HCT116 (cell line): ENCODE measurements around the gene SSU72. TPM values are rescaled to one million over a fixed set of nuclear protein-coding genes. Genes with fewer than 3 reads are reported as not detected.

Experiments
- ATAC-seq: fragments of 200-7000 bp; cut with Tn5 transposase; 2 replicates; pipeline ENCODE4 v1.9.1; 2020; ENCODE audit warnings: mild to moderate bottlenecking, moderate library complexity
- BruUV-seq: library from RNA; stranded (reverse); fragments of 400-500 nt; replicated peaks from 2 replicates; lab custom pipeline; 2021; lab: Mats Ljungman, UMichigan
- CTCF ChIA-PET: fragments of 300-600 bp; sonication (Branson Sonifier 250); formaldehyde crosslinking; loops from one replicate; lab custom pipeline; 2021; ENCODE audit warnings: antibody characterized with exemption; lab: Charles Lee
- POLR2A ChIA-PET: fragments of 300-600, 350-600 bp; sonication (Branson Sonifier 250); formaldehyde crosslinking; loops from one replicate; lab custom pipeline; 2021; ENCODE audit warnings: antibody characterized with exemption; lab: Charles Lee
- RAD21 ChIA-PET, 2 experiments: fragments of 300-600 bp; sonication (Branson Sonifier 250); formaldehyde crosslinking; loops; one replicate each; lab custom pipeline; 2023; ENCODE audit warnings: low total read pairs in 2 of 2; ENCODE audit not compliant: uncharacterized antibody in 2 of 2, unreplicated experiment in 2 of 2, low non-redundant PET in 1 of 2; lab: Charles Lee
- DNase-seq: peaks from one replicate; pipeline ENCODE4 v3.0.0-alpha.2; 2010; ENCODE audit warnings: low read depth, low spot score
- H2AFZ ChIP-seq: fragments of 200-600 bp; shearing (Covaris generic), sonication (generic); 2 replicates; pipeline ENCODE4 v1.6.1; 2017; ENCODE audit warnings: low read depth, mixed run types, mixed read lengths, antibody characterized with exemption, low read length; ENCODE audit not compliant: poor library complexity, severe bottlenecking
- H3K27ac ChIP-seq: 2 replicates; pipeline ENCODE4 v1.5.1; 2012; ENCODE audit warnings: low read depth, low read length
- H3K27me3 ChIP-seq: fragments of 200-600 bp; sonication (generic); 2 replicates; pipeline ENCODE4 v1.6.1; 2016; ENCODE audit warnings: mixed run types, low read length, mixed read lengths; ENCODE audit not compliant: insufficient read depth
- H3K36me3 ChIP-seq, 2 experiments: fragments of 200-500 bp in 1 of 2; fragments of 200-600 bp in 1 of 2; sonication (Bioruptor generic) in 1 of 2; sonication (generic) in 1 of 2; 2 replicates each; pipeline versions ENCODE4 v1.5.1 to v1.6.1; 2014 to 2016; ENCODE audit warnings: low read length in 2 of 2, inconsistent platforms in 1 of 2, mixed read lengths in 1 of 2, mixed run types in 1 of 2; ENCODE audit not compliant: insufficient read depth in 2 of 2, control insufficient read depth in 1 of 2
- H3K4me1 ChIP-seq, 2 experiments: fragments of 200-600 bp in 1 of 2; sonication (generic) in 1 of 2; 2 replicates each; pipeline versions ENCODE4 v1.5.1 to v1.6.1; 2012 to 2017; ENCODE audit warnings: low read length in 2 of 2, inconsistent platforms in 1 of 2, mild to moderate bottlenecking in 1 of 2, mixed read lengths in 1 of 2, mixed run types in 1 of 2, moderate library complexity in 1 of 2; ENCODE audit not compliant: insufficient read depth in 2 of 2, control insufficient read depth in 1 of 2
- H3K4me2 ChIP-seq: fragments of 200-600 bp; sonication (generic); 2 replicates; pipeline ENCODE4 v1.6.1; 2017; ENCODE audit warnings: mixed run types, low read length, mixed read lengths
- H3K4me3 ChIP-seq, 2 experiments: fragments of 200-600 bp in 1 of 2; sonication (generic) in 1 of 2; replicated peaks in 1 of 2; 2 replicates each; pipeline ENCODE4 v1.5.1; 2011 to 2016; ENCODE audit warnings: low read length in 2 of 2, control low read depth in 1 of 2, low read depth in 1 of 2, mild to moderate bottlenecking in 1 of 2, mixed read lengths in 1 of 2, mixed run types in 1 of 2
- H3K79me2 ChIP-seq: fragments of 200-600 bp; sonication (generic); 2 replicates; pipeline ENCODE4 v1.6.1; 2017; ENCODE audit warnings: mild to moderate bottlenecking, mixed run types, low read length, moderate library complexity, mixed read lengths; ENCODE audit not compliant: insufficient read depth
- H3K9ac ChIP-seq: fragments of 200-600 bp; sonication (generic); 2 replicates; pipeline ENCODE4 v1.6.1; 2016; ENCODE audit warnings: low read length, mixed read lengths
- H3K9me2 ChIP-seq: fragments of 200-600 bp; sonication (generic), shearing (Covaris generic); 2 replicates; pipeline ENCODE4 v1.6.1; 2017; ENCODE audit warnings: mixed run types, mild to moderate bottlenecking, moderate library complexity; ENCODE audit not compliant: insufficient read depth
- H3K9me3 ChIP-seq, 2 experiments: fragments of 200-500 bp in 1 of 2; fragments of 200-600 bp in 1 of 2; sonication (Bioruptor generic) in 1 of 2; sonication (generic) in 1 of 2; 2 replicates each; pipeline ENCODE4 v1.6.1; 2014 to 2017; ENCODE audit warnings: low read length in 2 of 2, mixed read lengths in 2 of 2, inconsistent platforms in 1 of 2, low read depth in 1 of 2, mild to moderate bottlenecking in 1 of 2, mixed run types in 1 of 2, moderate library complexity in 1 of 2; ENCODE audit not compliant: control insufficient read depth in 1 of 2, insufficient read depth in 1 of 2
- H4K20me1 ChIP-seq: fragments of 200-600 bp; sonication (generic), shearing (Covaris generic); 2 replicates; pipeline ENCODE4 v1.6.1; 2017; ENCODE audit warnings: mixed run types, mild to moderate bottlenecking, moderate library complexity; ENCODE audit not compliant: insufficient read depth
- CEBPB ChIP-seq: IDR thresholded peaks from 2 replicates; pipeline ENCODE4 v1.6.1; 2012; ENCODE audit warnings: low read depth
- EZH2 ChIP-seq: fragments of 200-600 bp; sonication (generic); IDR thresholded peaks from 2 replicates; pipeline ENCODE4 v1.6.1; 2017; ENCODE audit warnings: antibody characterized with exemption, mixed run types
- FOSL1 ChIP-seq: IDR thresholded peaks from 2 replicates; pipeline ENCODE4 v1.6.1; 2012; ENCODE audit warnings: low read depth
- JUND ChIP-seq: IDR thresholded peaks from 2 replicates; pipeline ENCODE4 v1.6.1; 2012
- POLR2A ChIP-seq: IDR thresholded peaks from 2 replicates; pipeline ENCODE4 v1.7.0; 2011; ENCODE audit warnings: borderline replicate concordance; ENCODE audit not compliant: insufficient read depth, insufficient read length; ENCODE audit errors: extremely low read depth
- POLR2AphosphoS5 ChIP-seq: IDR thresholded peaks from 2 replicates; pipeline ENCODE4 v1.6.1; 2011; ENCODE audit warnings: mild to moderate bottlenecking, low read depth, low read length, moderate library complexity
- SRF ChIP-seq: IDR thresholded peaks from 2 replicates; pipeline ENCODE4 v1.6.1; 2012; ENCODE audit warnings: low read depth
- ZFX ChIP-seq: fragments of 450-650 bp; IDR thresholded peaks from 2 replicates; pipeline ENCODE4 v1.6.1; 2017
- ZNF274 ChIP-seq: fragments of 200-500 bp; sonication (Bioruptor generic); IDR thresholded peaks from 2 replicates; pipeline ENCODE4 v1.6.1; 2014; ENCODE audit warnings: mild to moderate bottlenecking, low read depth, low read length, inconsistent platforms
- intact Hi-C: fragments of 100-400 bp; cut with micrococcal nuclease; formaldehyde crosslinking; loops from 2 replicates; pipeline ENCODE4 v1.10.0; 2022
- total RNA-seq: library from RNA; stranded (reverse); gene quantifications from one replicate; pipeline ENCODE4 v1.2.1, GENCODE V29; 2021; ENCODE audit not compliant: unreplicated experiment
- TF ChIP-seq, protein P1 (sequence below): IDR thresholded peaks from 2 replicates; pipeline ENCODE4 v1.6.1; 2012; ENCODE audit warnings: low read depth
- TF ChIP-seq, protein P2 (sequence below), 3 experiments: fragments of 200-600 bp in 1 of 3; sonication (generic) in 1 of 3; IDR thresholded peaks in 2 of 3; conservative IDR thresholded peaks in 1 of 3; 2 replicates each; pipeline ENCODE4 v1.5.1; 2012 to 2017; ENCODE audit warnings: low read depth in 2 of 3, low read length in 2 of 3, antibody characterized with exemption in 1 of 3, borderline replicate concordance in 1 of 3, control low read depth in 1 of 3, mild to moderate bottlenecking in 1 of 3, mixed read lengths in 1 of 3, mixed run types in 1 of 3, moderate library complexity in 1 of 3; ENCODE audit not compliant: insufficient read depth in 1 of 3

Gene SSU72
- total RNA-seq, 1 experiment from 2014 or later: 134 TPM

DNA sequence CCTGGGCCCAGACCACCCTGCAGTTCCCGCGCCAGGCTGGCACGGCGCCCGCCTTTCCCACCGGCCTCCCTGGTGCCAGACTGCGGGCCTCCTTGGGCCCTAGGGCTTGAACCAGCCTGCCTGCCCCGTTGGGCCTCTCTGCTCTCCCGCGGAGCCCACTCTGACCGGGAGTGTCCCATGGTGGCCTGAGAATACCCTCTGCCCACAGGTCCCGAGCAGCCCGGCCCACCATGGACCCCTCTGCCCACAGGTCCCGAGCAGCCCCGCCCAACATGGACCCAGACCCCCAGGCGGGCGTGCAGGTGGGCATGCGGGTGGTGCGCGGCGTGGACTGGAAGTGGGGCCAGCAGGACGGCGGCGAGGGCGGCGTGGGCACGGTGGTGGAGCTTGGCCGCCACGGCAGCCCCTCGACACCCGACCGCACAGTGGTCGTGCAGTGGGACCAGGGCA lies 48.5 kb upstream of the SSU72 start (continued):
- TF ChIP-seq, protein P1, sequence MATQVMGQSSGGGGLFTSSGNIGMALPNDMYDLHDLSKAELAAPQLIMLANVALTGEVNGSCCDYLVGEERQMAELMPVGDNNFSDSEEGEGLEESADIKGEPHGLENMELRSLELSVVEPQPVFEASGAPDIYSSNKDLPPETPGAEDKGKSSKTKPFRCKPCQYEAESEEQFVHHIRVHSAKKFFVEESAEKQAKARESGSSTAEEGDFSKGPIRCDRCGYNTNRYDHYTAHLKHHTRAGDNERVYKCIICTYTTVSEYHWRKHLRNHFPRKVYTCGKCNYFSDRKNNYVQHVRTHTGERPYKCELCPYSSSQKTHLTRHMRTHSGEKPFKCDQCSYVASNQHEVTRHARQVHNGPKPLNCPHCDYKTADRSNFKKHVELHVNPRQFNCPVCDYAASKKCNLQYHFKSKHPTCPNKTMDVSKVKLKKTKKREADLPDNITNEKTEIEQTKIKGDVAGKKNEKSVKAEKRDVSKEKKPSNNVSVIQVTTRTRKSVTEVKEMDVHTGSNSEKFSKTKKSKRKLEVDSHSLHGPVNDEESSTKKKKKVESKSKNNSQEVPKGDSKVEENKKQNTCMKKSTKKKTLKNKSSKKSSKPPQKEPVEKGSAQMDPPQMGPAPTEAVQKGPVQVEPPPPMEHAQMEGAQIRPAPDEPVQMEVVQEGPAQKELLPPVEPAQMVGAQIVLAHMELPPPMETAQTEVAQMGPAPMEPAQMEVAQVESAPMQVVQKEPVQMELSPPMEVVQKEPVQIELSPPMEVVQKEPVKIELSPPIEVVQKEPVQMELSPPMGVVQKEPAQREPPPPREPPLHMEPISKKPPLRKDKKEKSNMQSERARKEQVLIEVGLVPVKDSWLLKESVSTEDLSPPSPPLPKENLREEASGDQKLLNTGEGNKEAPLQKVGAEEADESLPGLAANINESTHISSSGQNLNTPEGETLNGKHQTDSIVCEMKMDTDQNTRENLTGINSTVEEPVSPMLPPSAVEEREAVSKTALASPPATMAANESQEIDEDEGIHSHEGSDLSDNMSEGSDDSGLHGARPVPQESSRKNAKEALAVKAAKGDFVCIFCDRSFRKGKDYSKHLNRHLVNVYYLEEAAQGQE: no peak
- TF ChIP-seq FOSL1: no peak
- TF ChIP-seq JUND: no peak
- TF ChIP-seq, all 23 proteins: peak for 0

DNA sequence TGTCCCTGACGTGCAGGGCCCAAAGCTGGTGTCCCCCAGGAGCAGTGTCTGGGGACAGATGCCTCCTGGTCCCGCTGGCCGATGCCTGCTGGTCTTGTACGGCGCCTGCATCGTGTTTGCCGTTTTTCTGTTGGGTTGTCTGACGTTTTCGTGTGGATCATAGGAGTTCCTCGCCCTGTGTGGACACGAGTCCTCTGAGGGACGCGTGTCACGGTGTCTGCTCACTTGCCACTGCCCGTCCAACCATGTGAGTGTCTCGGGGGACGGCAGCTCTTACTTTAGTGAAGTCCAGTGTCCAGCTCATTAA lies 48.1 kb upstream of the SSU72 start:
- no peak overlapping the region for H3K4me2 ChIP-seq
- H3K4me3 ChIP-seq: no peak overlapping the region
- H3K4me1 ChIP-seq: peaks cover 4 to 31% of the 10 kb centered on the region in 2 experiments
- no peak for DNase-seq
- H4K20me1 ChIP-seq: no peaks in the 10 kb centered on the region
- no peak overlapping the region for H3K9ac ChIP-seq
- H3K79me2 ChIP-seq: peaks cover 3% of the 10 kb centered on the region; the same call in 1 of the 2 replicates
- no TSS peak for BruUV-seq
- no peaks in the 10 kb centered on the region for H3K9me2 ChIP-seq
- no peak overlapping the region for H3K27ac ChIP-seq
- H3K9me3 ChIP-seq: no peaks in the 10 kb centered on the region
- ChIA-PET CTCF (no interaction called here), RAD21 (no interaction called here)
- TF ChIP-seq ZFX (no peak), POLR2A (no peak), EZH2 (no peak), ZNF274 (no peak), POLR2AphosphoS5 (no peak), SRF (no peak), CEBPB (no peak)
- TF ChIP-seq, protein P2, sequence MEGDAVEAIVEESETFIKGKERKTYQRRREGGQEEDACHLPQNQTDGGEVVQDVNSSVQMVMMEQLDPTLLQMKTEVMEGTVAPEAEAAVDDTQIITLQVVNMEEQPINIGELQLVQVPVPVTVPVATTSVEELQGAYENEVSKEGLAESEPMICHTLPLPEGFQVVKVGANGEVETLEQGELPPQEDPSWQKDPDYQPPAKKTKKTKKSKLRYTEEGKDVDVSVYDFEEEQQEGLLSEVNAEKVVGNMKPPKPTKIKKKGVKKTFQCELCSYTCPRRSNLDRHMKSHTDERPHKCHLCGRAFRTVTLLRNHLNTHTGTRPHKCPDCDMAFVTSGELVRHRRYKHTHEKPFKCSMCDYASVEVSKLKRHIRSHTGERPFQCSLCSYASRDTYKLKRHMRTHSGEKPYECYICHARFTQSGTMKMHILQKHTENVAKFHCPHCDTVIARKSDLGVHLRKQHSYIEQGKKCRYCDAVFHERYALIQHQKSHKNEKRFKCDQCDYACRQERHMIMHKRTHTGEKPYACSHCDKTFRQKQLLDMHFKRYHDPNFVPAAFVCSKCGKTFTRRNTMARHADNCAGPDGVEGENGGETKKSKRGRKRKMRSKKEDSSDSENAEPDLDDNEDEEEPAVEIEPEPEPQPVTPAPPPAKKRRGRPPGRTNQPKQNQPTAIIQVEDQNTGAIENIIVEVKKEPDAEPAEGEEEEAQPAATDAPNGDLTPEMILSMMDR (IDR thresholded peaks at IDR 0.05 in 2 of 3, conservative IDR thresholded peaks at IDR 0.05 in 1 of 3; ENCODE audit: borderline replicate concordance in 1 of 3, insufficient read depth in 1 of 3, low read depth in 2 of 3, low read length in 2 of 3): no peak
- TF ChIP-seq, all 23 proteins: peak for 0
- no peaks in the 10 kb centered on the region; a peak in 1 of 4 replicates for H3K36me3 ChIP-seq
- H2AFZ ChIP-seq: no peak overlapping the region
- ATAC-seq: no peak
- POLR2A ChIA-PET: no interaction called here
- no peaks in the 10 kb centered on the region for H3K27me3 ChIP-seq
- intact Hi-C loops: no loop called here
